HL-60 (cell line): ENCODE measurements around the gene PACRG.

Experiments
- POLR2AphosphoS5 ChIP-seq: IDR thresholded peaks from 2 replicates; pipeline ENCODE4 v1.6.1; 2012; ENCODE audit warnings: low read depth
- TF ChIP-seq, protein P1 (sequence below): IDR thresholded peaks from 2 replicates; pipeline ENCODE4 v1.6.1; 2012; ENCODE audit warnings: low read depth; ENCODE audit not compliant: insufficient replicate concordance
- TF ChIP-seq, protein P2 (sequence below): IDR thresholded peaks from one replicate; pipeline ENCODE4 v1.5.1; 2011; ENCODE audit warnings: low read length, control low read depth, inconsistent platforms; ENCODE audit not compliant: insufficient read depth

DNA sequence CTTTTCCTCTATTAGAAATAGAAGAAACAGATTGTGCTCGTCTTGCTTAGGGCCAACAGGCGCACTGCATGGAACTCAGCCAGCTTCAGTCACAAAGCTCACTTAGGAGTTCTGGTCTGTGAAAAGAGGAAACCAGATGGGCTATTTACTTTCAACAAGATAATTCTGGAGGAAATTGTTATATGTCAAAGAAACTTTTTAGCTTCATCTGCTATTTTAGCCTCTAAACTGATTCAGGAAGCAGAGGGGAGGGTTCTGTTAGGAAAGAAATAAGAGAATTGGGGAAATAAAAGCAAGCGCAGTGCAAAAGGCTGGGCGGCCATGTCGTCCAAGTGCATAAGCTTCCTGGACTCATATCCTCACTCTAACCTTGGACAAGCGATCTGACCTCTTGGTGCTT is 21.5 kb upstream of the PACRG start:
- TF ChIP-seq, protein P1, sequence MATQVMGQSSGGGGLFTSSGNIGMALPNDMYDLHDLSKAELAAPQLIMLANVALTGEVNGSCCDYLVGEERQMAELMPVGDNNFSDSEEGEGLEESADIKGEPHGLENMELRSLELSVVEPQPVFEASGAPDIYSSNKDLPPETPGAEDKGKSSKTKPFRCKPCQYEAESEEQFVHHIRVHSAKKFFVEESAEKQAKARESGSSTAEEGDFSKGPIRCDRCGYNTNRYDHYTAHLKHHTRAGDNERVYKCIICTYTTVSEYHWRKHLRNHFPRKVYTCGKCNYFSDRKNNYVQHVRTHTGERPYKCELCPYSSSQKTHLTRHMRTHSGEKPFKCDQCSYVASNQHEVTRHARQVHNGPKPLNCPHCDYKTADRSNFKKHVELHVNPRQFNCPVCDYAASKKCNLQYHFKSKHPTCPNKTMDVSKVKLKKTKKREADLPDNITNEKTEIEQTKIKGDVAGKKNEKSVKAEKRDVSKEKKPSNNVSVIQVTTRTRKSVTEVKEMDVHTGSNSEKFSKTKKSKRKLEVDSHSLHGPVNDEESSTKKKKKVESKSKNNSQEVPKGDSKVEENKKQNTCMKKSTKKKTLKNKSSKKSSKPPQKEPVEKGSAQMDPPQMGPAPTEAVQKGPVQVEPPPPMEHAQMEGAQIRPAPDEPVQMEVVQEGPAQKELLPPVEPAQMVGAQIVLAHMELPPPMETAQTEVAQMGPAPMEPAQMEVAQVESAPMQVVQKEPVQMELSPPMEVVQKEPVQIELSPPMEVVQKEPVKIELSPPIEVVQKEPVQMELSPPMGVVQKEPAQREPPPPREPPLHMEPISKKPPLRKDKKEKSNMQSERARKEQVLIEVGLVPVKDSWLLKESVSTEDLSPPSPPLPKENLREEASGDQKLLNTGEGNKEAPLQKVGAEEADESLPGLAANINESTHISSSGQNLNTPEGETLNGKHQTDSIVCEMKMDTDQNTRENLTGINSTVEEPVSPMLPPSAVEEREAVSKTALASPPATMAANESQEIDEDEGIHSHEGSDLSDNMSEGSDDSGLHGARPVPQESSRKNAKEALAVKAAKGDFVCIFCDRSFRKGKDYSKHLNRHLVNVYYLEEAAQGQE = no peak
- TF ChIP-seq, protein P2, sequence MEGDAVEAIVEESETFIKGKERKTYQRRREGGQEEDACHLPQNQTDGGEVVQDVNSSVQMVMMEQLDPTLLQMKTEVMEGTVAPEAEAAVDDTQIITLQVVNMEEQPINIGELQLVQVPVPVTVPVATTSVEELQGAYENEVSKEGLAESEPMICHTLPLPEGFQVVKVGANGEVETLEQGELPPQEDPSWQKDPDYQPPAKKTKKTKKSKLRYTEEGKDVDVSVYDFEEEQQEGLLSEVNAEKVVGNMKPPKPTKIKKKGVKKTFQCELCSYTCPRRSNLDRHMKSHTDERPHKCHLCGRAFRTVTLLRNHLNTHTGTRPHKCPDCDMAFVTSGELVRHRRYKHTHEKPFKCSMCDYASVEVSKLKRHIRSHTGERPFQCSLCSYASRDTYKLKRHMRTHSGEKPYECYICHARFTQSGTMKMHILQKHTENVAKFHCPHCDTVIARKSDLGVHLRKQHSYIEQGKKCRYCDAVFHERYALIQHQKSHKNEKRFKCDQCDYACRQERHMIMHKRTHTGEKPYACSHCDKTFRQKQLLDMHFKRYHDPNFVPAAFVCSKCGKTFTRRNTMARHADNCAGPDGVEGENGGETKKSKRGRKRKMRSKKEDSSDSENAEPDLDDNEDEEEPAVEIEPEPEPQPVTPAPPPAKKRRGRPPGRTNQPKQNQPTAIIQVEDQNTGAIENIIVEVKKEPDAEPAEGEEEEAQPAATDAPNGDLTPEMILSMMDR = no peak
- no peak for TF ChIP-seq POLR2AphosphoS5
